HEK293 (cell line): Measurements from ENCODE around the gene CHST8.
"Not testable (repeated sequence)": the region's sequence is repeated elsewhere in the genome, so short reads cannot be mapped to it uniquely, and the experiment has no call there.

ENCODE experiments used
- CTCF ChIA-PET: fragments of 350-600 bp; formaldehyde crosslinking; extraction: SDS; loops from one replicate; lab custom pipeline; 2021; ENCODE audit warnings: antibody characterized with exemption; lab: Yijun Ruan, JAX
- POLR2A ChIA-PET: fragments of 300-600 bp; formaldehyde crosslinking; extraction: SDS; loops from one replicate; lab custom pipeline; 2020; ENCODE audit warnings: antibody characterized with exemption, inconsistent platforms; lab: Yijun Ruan, JAX
- H3K27ac ChIP-seq: fragments of 200-500 bp; sonication (Bioruptor generic); 2 replicates; pipeline ENCODE4 v1.5.1; 2014; ENCODE audit warnings: low read depth, low read length, control low read depth, inconsistent platforms; ENCODE audit errors: extremely low read depth
- H3K36me3 ChIP-seq, 2 experiments: fragments of 200-500 bp in 1 of 2; sonication (Bioruptor generic) in 1 of 2; 1 replicate in 1 of 2; 2 replicates in 1 of 2; pipeline ENCODE4 v1.5.1; 2014 to 2017; ENCODE audit warnings: inconsistent platforms in 2 of 2, low read length in 2 of 2; ENCODE audit not compliant: control insufficient read depth in 2 of 2, insufficient read depth in 1 of 2
- H3K4me1 ChIP-seq: fragments of 200-500 bp; sonication (Bioruptor generic); 2 replicates; pipeline ENCODE4 v1.5.1; 2014; ENCODE audit warnings: mild to moderate bottlenecking, low read length, inconsistent platforms; ENCODE audit not compliant: control insufficient read depth, insufficient read depth
- H3K4me3 ChIP-seq: 2 replicates; pipeline ENCODE4 v1.5.1; 2011; ENCODE audit warnings: low read depth, mild to moderate bottlenecking, control low read depth, low read length, moderate library complexity
- H3K9me3 ChIP-seq: fragments of 200-500 bp; sonication (Bioruptor generic); 2 replicates; pipeline ENCODE4 v1.5.1; 2014; ENCODE audit warnings: low read depth, low read length, inconsistent platforms; ENCODE audit not compliant: control insufficient read depth, insufficient read depth
- SCRT2 ChIP-seq: fragments of 450-650 bp; formaldehyde crosslinking; IDR thresholded peaks from 2 replicates; pipeline ENCODE4 v1.5.1; 2016; ENCODE audit warnings: missing biosample characterization, missing genetic modification characterization
- WT1 ChIP-seq: fragments of 450-650 bp; formaldehyde crosslinking; IDR thresholded peaks from 2 replicates; pipeline ENCODE4 v1.5.1; 2016; ENCODE audit warnings: missing biosample characterization, missing genetic modification characterization
- ZNF140 ChIP-seq: fragments of 450-650 bp; formaldehyde crosslinking; IDR thresholded peaks from 2 replicates; pipeline ENCODE4 v1.5.1; 2016; ENCODE audit warnings: missing biosample characterization, missing genetic modification characterization
- ZNF146 ChIP-seq: fragments of 450-650 bp; formaldehyde crosslinking; IDR thresholded peaks from 2 replicates; pipeline ENCODE4 v1.5.1; 2016; ENCODE audit warnings: missing biosample characterization, missing genetic modification characterization
- ZNF157 ChIP-seq: fragments of 450-650 bp; formaldehyde crosslinking; IDR thresholded peaks from 2 replicates; pipeline ENCODE4 v1.5.1; 2016; ENCODE audit warnings: missing biosample characterization, missing genetic modification characterization
- ZNF214 ChIP-seq: fragments of 450-650 bp; formaldehyde crosslinking; IDR thresholded peaks from 2 replicates; pipeline ENCODE4 v1.5.1; 2017; ENCODE audit warnings: missing biosample characterization, mild to moderate bottlenecking, missing genetic modification characterization, borderline replicate concordance
- ZNF366 ChIP-seq: fragments of 450-650 bp; formaldehyde crosslinking; conservative IDR thresholded peaks from 2 replicates; pipeline ENCODE4 v1.5.1; 2016; ENCODE audit warnings: missing biosample characterization, missing genetic modification characterization
- ZNF600 ChIP-seq: fragments of 450-650 bp; formaldehyde crosslinking; IDR thresholded peaks from 2 replicates; pipeline ENCODE4 v1.5.1; 2016; ENCODE audit warnings: missing biosample characterization, missing genetic modification characterization
- ZNF610 ChIP-seq: fragments of 450-650 bp; formaldehyde crosslinking; IDR thresholded peaks from 2 replicates; pipeline ENCODE4 v1.5.1; 2016; ENCODE audit warnings: missing biosample characterization, missing genetic modification characterization, borderline replicate concordance
- ZSCAN16 ChIP-seq: fragments of 450-650 bp; formaldehyde crosslinking; IDR thresholded peaks from 2 replicates; pipeline ENCODE4 v1.5.1; 2016; ENCODE audit warnings: missing biosample characterization, missing genetic modification characterization
- TF ChIP-seq, protein P1 (sequence below): fragments of 450-650 bp; formaldehyde crosslinking; IDR thresholded peaks from 2 replicates; pipeline ENCODE4 v1.5.1; 2016; ENCODE audit warnings: missing biosample characterization, missing genetic modification characterization
- TF ChIP-seq, protein P2 (sequence below): fragments of 450-650 bp; formaldehyde crosslinking; IDR thresholded peaks from 2 replicates; pipeline ENCODE4 v1.5.0; 2017; ENCODE audit warnings: missing biosample characterization, missing genetic modification characterization, borderline replicate concordance
- TF ChIP-seq, protein P3 (sequence below): fragments of 450-650 bp; formaldehyde crosslinking; optimal IDR thresholded peaks from 2 replicates; pipeline ENCODE3; 2016; ENCODE audit warnings: missing biosample characterization, mild to moderate bottlenecking, missing genetic modification characterization

CHST8 gene

GRCh38 chr19:33693678-33694077 lies 71.9 kb downstream of the CHST8 start (continued):
- TF ChIP-seq, protein P1, sequence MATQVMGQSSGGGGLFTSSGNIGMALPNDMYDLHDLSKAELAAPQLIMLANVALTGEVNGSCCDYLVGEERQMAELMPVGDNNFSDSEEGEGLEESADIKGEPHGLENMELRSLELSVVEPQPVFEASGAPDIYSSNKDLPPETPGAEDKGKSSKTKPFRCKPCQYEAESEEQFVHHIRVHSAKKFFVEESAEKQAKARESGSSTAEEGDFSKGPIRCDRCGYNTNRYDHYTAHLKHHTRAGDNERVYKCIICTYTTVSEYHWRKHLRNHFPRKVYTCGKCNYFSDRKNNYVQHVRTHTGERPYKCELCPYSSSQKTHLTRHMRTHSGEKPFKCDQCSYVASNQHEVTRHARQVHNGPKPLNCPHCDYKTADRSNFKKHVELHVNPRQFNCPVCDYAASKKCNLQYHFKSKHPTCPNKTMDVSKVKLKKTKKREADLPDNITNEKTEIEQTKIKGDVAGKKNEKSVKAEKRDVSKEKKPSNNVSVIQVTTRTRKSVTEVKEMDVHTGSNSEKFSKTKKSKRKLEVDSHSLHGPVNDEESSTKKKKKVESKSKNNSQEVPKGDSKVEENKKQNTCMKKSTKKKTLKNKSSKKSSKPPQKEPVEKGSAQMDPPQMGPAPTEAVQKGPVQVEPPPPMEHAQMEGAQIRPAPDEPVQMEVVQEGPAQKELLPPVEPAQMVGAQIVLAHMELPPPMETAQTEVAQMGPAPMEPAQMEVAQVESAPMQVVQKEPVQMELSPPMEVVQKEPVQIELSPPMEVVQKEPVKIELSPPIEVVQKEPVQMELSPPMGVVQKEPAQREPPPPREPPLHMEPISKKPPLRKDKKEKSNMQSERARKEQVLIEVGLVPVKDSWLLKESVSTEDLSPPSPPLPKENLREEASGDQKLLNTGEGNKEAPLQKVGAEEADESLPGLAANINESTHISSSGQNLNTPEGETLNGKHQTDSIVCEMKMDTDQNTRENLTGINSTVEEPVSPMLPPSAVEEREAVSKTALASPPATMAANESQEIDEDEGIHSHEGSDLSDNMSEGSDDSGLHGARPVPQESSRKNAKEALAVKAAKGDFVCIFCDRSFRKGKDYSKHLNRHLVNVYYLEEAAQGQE (tag by site-specific recombination), result no peak
- no peak for TF ChIP-seq ZNF214 (tag by site-specific recombination)

DNA sequence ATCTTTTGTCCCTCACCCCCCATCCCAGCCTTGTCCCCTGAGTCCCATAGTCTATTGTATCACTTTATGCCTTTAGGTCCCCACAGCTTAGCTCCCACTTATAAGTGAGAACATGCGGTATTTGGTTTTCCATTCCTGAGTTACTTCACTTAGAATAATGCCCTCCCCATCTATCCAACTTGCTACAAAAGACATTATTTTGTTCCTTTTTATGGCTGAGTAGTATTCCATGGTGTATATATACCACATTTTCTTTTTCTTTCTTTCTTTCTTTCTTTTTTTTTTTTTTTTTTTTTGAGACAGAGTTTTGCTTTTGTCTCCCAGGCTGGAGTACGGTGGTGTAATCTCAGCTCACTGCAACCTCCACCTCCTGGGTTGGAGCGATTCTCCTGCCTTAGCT lies 73.8 kb downstream of the CHST8 start:
- H3K36me3 ChIP-seq, H3K4me1 ChIP-seq, POLR2A ChIA-PET, H3K27ac ChIP-seq, H3K4me3 ChIP-seq, CTCF ChIA-PET, H3K9me3 ChIP-seq: not testable (repeated sequence)
- peak; percentile 90 for TF ChIP-seq ZNF146 (tag by site-specific recombination)

DNA sequence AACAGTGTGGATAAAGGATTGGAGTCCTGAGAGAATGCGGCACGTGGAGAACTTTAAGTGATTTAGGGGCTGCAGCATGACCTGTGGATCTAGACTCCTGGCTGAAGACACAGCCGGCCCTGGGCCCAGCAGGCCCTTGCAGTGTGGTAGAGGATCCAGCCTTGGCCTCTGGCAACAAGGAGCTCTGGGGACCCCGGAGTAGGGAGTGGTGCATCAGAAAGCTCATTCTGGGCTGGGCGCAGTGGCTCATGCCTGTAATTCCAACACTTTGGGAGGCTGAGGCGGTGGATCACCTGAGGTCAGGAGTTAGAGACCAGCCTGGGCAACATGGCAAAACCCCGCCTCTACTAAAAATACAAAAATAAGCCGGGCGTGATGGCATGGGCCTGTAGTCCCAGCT lies 76.0 kb downstream of the CHST8 start:
- H3K9me3 ChIP-seq, result no peaks in the 10 kb centered on the region; the same call in 1 of the 2 replicates
- 0 out of 2 replicates have a peak, but pooled peaks cover 4% of the 10 kb centered on the region for H3K4me1 ChIP-seq
- H3K4me3 ChIP-seq, result no peak overlapping the region
- ChIA-PET POLR2A (no interaction called here), CTCF (interaction anchor here (0.6 to 0.7 kb wide), 2 partner anchors 267 to 279 kb away, joined by 3 to 5 read pairs; no protein-coding TSS in a partner anchor)
- TF ChIP-seq, protein P2, sequence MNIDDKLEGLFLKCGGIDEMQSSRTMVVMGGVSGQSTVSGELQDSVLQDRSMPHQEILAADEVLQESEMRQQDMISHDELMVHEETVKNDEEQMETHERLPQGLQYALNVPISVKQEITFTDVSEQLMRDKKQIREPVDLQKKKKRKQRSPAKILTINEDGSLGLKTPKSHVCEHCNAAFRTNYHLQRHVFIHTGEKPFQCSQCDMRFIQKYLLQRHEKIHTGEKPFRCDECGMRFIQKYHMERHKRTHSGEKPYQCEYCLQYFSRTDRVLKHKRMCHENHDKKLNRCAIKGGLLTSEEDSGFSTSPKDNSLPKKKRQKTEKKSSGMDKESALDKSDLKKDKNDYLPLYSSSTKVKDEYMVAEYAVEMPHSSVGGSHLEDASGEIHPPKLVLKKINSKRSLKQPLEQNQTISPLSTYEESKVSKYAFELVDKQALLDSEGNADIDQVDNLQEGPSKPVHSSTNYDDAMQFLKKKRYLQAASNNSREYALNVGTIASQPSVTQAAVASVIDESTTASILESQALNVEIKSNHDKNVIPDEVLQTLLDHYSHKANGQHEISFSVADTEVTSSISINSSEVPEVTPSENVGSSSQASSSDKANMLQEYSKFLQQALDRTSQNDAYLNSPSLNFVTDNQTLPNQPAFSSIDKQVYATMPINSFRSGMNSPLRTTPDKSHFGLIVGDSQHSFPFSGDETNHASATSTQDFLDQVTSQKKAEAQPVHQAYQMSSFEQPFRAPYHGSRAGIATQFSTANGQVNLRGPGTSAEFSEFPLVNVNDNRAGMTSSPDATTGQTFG (tag by site-specific recombination), result no peak
- no peak for TF ChIP-seq ZNF610
- no peak for TF ChIP-seq ZNF157 (tag by site-specific recombination)
- TF ChIP-seq WT1 (tag by site-specific recombination), result no peak
- no peak for TF ChIP-seq ZSCAN16 (tag by site-specific recombination)
- TF ChIP-seq ZNF140 (tag by site-specific recombination), result no peak
- TF ChIP-seq SCRT2 (tag by site-specific recombination), result no peak
- TF ChIP-seq ZNF600 (tag by site-specific recombination), result no peak
- no peak for TF ChIP-seq ZNF366
- no peak for TF ChIP-seq ZNF146 (tag by site-specific recombination)
- no peaks in the 10 kb centered on the region for H3K36me3 ChIP-seq
- no peak overlapping the region for H3K27ac ChIP-seq

GRCh38 chr19:33698576-33699435 lies 77.1 kb downstream of the CHST8 start:
- Histone ChIP-seq H3K9me3 (no peaks in the 10 kb centered on the region), H3K4me3 (no peak overlapping the region), H3K4me1 (0 out of 2 replicates have a peak, but pooled peaks cover under 1% of the 10 kb centered on the region), H3K36me3 (no peaks in the 10 kb centered on the region), H3K27ac (no peak overlapping the region)
- TF ChIP-seq ZNF157 (tag by site-specific recombination), result no peak
- TF ChIP-seq, protein P3, sequence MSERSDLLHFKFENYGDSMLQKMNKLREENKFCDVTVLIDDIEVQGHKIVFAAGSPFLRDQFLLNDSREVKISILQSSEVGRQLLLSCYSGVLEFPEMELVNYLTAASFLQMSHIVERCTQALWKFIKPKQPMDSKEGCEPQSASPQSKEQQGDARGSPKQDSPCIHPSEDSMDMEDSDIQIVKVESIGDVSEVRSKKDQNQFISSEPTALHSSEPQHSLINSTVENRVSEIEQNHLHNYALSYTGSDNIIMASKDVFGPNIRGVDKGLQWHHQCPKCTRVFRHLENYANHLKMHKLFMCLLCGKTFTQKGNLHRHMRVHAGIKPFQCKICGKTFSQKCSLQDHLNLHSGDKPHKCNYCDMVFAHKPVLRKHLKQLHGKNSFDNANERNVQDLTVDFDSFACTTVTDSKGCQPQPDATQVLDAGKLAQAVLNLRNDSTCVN (tag by site-specific recombination), result peak; percentile 8
- CTCF ChIA-PET, result interaction anchor here (0.6 to 1.1 kb wide), 2 partner anchors 463 to 523 kb away, joined by 3 read pairs; no protein-coding TSS in a partner anchor
- POLR2A ChIA-PET, result no interaction called here
